Cardiac septum (tissue), 1 donor: Measurements from ENCODE around the gene LILRB5. TPM values are rescaled to one million over a fixed set of nuclear protein-coding genes. Genes with fewer than 3 reads are reported as not detected.

Experiments
- DNase-seq: peaks from one replicate; pipeline ENCODE4 v3.0.0-alpha.2; 2020; ENCODE audit warnings: low spot score
- intact Hi-C: fragments of 100-400 bp; cut with DNase I; formaldehyde crosslinking; loops from one replicate; pipeline ENCODE4 v1.14.0; 2022
- microRNA-seq: library from miRNA; unstranded; fragments of <30 nt; microRNA quantifications from one replicate; pipeline ENCODE4 v1.2.0, GENCODE V29; 2020
- total RNA-seq: library from RNA; stranded (reverse); fragmentation: NEBNext Ultra II Directional; extraction: Animal tissue kit (Norgen Biotek cat#: 25700); gene quantifications from one replicate; pipeline ENCODE4 v1.2.1, GENCODE V29; 2021
- donor health status: DM: no; HTN: no; CAD: no.

Gene LILRB5
- total RNA-seq, 1 donor from 2014 or later: 4.4 TPM

- DNase-seq: no peak
- intact Hi-C loops: loop anchor here (5.0 to 10.0 kb wide), 2 partner anchors 41 to 242 kb away; partner anchors contain the start of gene LENG8
These were observed 53.9 kb downstream of the LILRB5 start for GRCh38 chr19:54203151-54203611.

GRCh38 chr19:54201980-54202379 is 55.1 kb downstream of the LILRB5 start:
- DNase-seq: no peak
- intact Hi-C loops: loop anchor here (5.0 to 10.0 kb wide), 2 partner anchors 40 to 243 kb away; partner anchors contain the start of gene LENG8

GRCh38 chr19:54201172-54201701 is 55.8 kb downstream of the LILRB5 start:
- intact Hi-C loops: loop anchor here (5.0 to 10.0 kb wide), 2 partner anchors 39 to 244 kb away; partner anchors contain the start of gene LENG8
- DNase-seq: no peak

Small RNA genes lying within 50 kb of the gene (microRNA-seq; reads per million reads assigned to microRNA genes)
- not detected for gene MIR4752

Other genes with a start within 250 kb of the LILRB5 start
- not detected for gene VSTM1, start 193.4 kb downstream of the LILRB5 start, total RNA-seq
- not detected for gene TARM1, start 175.9 kb downstream of the LILRB5 start, total RNA-seq
- 1.2 TPM for gene OSCAR, start 156.5 kb downstream of the LILRB5 start, total RNA-seq
- gene NDUFA3, start 154.4 kb downstream of the LILRB5 start, total RNA-seq: 283 TPM
- gene TFPT, start 141.6 kb downstream of the LILRB5 start, total RNA-seq: 15.2 TPM
- 34.0 TPM for gene PRPF31, start 141.5 kb downstream of the LILRB5 start, total RNA-seq
- gene CNOT3, start 119.5 kb downstream of the LILRB5 start, total RNA-seq: 22.3 TPM
- gene LENG1, start 97.6 kb downstream of the LILRB5 start, total RNA-seq: 8.3 TPM
- 4.3 TPM for gene TMC4, start 84.1 kb downstream of the LILRB5 start, total RNA-seq
- 24.3 TPM for gene MBOAT7, start 67.7 kb downstream of the LILRB5 start, total RNA-seq
- gene TSEN34, start 66.0 kb downstream of the LILRB5 start, total RNA-seq: 22.6 TPM
- 615 TPM for gene RPS9, start 56.4 kb downstream of the LILRB5 start, total RNA-seq
- gene LILRB3, start 34.3 kb downstream of the LILRB5 start, total RNA-seq: 2.7 TPM
- 2.7 TPM for gene LILRA6, start 14.5 kb downstream of the LILRB5 start, total RNA-seq
- 2.8 TPM for gene LILRB2, start 23.8 kb upstream of the LILRB5 start, total RNA-seq
- 2.1 TPM for gene LILRA5, start 55.9 kb upstream of the LILRB5 start, total RNA-seq
- gene LILRA4, start 81.9 kb upstream of the LILRB5 start, total RNA-seq: not detected
- gene LAIR1, start 107.7 kb upstream of the LILRB5 start, total RNA-seq: 5.1 TPM
- 1.3 TPM for gene TTYH1, start 158.2 kb upstream of the LILRB5 start, total RNA-seq
- gene LENG8, start 191.9 kb upstream of the LILRB5 start, total RNA-seq: 86.5 TPM
- 2.9 TPM for gene LENG9, start 206.5 kb upstream of the LILRB5 start, total RNA-seq
- 14.2 TPM for gene CDC42EP5, start 216.0 kb upstream of the LILRB5 start, total RNA-seq
- not detected for gene LAIR2, start 245.6 kb upstream of the LILRB5 start, total RNA-seq